HG02798 (cell line): Measurements from ENCODE around the gene GNA12.
"Not testable (repeated sequence)": the region's sequence is repeated elsewhere in the genome, so short reads cannot be mapped to it uniquely, and the experiment has no call there.

Experiments
- ATAC-seq: cut with Tn5 transposase; IDR thresholded peaks from one replicate; pipeline ENCODE4 v1.9.1; 2021; ENCODE audit warnings: mild to moderate bottlenecking; ENCODE audit not compliant: unreplicated experiment, poor library complexity

GNA12 gene

DNA sequence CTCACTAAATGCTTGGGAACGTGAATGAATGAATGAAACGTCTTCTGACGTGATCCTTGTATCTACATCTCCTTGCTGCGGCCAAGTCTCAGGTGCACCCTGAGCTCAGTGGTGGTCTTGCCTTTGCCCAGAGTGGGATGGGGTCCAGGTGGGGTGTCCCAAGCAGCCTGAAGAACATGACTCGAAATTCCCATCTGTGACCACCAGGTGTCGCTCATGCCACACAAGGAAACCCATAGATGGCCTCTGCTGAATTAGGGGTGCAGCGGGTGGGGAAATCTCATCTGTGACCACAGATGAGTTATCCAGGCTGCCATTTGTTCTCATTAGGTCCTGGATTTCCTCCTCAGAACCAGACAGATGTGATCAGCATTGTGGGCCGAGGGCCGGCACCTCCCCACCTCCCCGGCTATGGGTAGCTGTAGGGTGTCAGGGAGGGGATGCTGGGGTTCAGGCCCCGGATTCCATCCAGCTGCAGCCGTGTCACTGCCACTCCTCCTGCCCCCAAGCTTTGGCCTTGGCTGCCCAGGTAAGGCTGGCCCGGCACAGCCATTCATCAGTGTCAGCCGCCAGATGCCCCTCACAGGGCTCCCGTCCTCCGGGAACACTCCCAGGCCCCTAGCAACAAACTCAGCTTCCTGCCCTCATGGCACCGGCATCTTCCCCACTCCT lies 21.0 kb upstream of the GNA12 start:
- ATAC-seq, result peak; percentile 44

DNA sequence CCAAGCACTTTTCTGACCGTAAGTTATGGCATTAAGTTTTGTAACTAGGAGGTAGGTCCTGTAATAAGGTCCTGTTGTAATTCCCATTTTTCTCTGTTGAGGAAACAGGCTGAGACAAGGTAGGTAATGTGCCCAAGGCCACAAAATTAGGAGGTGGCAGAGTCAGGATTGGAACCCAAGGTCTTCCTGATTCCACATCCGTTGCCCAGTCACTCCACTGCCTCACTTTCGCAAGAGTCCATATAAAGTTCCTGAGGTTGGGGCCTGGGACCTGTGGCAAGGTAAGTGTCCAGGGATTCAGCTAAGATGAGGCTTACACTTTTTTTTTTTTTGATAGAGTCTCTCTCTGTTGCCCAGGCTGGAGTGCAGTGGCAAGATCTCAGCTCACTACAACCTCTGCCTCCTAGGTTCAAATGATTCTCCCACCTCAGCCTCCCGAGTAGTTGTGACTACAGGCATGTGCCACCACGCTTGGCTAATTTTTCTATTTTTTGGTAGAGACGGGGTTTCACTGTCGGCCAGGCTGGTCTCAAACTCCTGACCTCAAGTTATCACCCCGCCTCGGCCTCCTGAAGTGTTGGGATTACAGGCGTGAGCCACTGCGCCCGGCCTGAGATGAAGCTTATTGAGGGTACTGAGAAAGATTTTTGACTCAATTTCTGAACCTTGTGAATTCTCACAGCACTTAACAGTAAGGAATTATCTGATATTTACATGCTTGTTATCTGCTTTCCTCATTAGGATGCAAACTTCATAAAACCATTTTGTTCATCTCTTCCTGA lies 20.3 kb upstream of the GNA12 start:
- ATAC-seq, result no peak

DNA sequence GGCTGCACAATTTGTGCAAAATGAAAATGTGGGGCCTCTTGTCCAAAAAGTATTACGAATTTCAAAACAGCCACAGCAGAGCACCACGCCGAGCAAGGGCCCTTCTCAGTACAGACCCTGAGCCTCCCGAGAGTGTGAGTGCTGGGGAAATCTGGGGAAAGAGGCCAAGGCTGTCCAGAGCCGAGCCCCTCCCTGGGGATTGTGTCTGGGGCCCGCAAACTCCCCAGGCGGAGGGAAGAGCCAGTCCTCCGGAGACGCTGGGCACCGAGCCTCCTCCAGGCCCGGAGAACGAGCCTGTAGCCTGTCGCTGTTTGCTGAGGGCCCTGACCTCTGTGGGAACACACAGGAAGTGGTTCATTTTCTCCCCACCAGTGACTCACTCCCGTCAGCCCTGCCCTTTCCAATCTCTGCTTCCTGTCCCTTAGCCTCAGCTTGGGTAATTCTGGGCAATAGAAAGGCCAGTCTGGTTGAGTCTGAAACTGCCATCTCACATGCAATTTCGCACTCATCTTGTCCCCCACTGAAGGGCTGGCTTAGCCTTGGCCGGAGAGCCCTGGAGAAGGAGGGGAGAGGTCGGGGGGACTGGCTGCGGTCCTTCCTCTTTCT lies 19.5 kb upstream of the GNA12 start:
- peak; percentile 93 for ATAC-seq

DNA sequence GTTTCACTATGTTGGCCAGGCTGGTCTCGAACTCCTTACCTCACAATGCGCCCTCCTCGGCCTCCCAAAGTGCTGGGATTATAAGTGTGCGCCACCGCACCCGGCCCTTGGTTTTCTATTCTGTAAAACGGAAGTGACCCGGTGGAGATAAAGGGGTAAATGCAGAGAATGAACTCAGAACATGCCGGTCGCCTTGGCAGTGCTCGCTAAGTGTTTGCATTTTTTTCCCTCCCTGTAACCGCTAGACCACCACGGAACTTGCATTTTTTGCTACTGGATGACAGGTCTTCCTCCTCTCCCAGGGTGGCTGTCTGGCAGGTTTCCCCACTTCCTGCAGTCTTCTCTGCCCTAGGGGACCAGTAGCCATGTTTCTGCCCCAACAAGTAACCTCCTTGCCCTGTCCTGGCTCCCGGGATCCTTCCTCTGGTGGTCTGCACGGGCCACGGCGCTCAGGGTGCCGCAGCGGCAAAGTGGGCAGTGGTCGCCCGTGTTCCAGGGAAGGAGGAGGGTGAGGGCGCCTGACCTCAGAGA lies 18.8 kb upstream of the GNA12 start:
- no peak for ATAC-seq

DNA sequence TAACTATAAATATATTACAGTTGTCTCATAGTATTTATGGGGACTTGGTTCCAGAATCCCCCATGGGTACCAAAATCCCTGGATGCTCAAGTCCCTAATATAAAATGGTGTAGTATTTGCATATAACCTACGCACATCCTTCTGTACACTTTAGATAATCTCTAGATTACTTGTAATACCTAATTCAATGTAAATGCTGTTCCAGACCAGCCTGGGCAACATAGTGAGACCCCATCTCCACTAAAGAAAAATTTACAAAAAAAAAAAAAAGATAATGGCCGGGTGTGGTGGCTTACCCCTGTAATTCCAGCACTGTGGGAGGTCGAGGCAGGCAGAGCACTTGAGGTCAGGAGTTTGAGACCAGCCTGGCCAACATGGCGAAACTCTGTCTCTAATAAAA lies 17.4 kb upstream of the GNA12 start:
- no peak for ATAC-seq

DNA sequence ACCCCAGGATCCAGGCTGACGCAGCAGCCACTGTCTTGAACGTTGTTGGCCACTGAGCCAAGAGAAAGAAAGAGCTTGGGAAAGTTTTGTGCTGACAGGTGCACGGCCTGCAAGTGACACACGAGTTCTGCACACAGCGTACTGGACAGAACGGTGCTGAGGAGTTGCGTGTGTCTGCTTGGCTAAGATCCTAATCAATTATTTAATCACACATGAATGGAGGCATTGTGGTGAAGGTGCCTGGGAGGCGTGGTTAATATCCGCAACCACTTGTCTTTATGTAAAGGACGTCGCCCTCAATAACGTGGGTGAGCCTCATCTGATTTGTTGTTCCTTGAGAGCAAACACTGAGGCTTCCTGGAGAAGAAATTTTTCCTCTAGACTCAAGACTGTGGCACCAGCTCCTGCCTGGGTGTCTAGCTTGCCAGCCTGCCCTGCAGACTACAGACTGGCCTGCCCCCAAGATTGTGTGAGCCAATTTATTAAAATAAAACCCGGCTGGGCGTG lies 16.6 kb upstream of the GNA12 start:
- no peak for ATAC-seq

DNA sequence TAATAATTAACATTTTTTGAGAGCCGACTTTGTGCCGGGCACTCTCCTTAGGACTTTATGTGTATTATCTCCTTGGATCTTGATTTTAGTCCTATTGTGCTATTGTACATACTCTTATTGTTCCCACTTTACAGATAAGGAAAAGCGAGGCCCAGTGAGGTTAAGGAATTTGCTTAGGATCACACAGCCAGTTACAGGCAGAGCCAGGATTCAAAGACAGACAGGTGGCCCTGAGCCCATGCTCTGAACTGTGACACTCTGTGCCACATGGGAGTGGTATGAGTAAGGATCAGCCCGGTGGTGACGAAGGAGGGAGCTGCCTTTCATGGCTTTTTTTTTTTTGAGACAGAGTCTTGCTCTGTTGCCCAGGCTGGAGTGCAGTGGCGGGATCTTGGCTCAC lies 15.8 kb upstream of the GNA12 start:
- no peak for ATAC-seq

DNA sequence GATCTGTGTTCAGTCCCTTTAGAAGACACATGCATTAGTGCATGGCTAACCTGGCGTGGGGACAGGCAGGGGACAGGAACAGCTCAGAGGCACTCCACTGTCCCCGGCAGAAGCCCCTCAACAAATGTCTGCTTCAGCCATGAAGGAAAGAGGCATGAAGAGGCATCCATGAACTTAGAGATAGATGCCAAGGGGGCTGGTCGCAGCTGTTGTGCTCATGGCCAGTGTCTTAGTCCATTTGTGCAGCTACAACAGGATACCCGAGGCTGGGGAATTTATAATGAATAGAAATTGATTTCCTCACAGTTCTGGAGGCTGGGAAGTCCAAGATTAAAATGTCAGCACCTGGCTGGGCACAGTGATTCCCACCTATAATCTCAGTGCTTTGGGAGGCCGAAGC lies 14.5 kb upstream of the GNA12 start:
- ATAC-seq, result no peak

DNA sequence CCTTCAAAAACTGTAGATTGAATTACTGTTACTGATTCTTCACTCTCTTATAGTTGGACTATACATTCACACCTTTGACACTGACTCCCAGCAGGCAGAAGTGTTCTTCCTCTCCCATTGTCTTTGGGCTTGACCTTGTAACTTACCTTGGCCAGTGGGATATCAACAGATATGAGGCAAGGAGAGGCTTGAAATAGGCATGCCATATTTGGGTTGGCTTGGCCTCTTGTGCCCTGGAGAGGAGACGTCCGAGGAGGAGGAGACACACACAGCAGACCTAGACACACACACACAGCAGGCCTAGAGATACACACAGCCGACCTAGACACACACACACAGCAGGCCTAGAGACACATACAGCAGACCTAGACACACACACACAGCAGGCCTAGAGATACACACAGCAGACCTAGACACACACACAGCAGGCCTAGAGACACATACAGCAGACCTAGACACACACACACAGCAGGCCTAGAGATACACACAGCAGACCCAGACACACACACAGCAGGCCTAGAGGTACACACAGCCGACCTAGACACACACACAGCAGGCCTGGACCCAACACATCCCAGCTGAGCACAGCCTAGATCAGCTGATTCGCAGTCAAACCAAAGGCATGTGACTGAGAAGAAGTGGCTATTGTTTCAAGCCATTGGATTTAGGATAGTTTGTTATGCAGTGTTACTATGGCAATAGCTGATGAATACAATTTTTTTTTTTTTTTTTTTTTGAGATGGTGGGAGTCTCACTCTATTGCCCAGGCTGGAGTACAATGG lies 12.5 kb upstream of the GNA12 start:
- no peak for ATAC-seq

DNA sequence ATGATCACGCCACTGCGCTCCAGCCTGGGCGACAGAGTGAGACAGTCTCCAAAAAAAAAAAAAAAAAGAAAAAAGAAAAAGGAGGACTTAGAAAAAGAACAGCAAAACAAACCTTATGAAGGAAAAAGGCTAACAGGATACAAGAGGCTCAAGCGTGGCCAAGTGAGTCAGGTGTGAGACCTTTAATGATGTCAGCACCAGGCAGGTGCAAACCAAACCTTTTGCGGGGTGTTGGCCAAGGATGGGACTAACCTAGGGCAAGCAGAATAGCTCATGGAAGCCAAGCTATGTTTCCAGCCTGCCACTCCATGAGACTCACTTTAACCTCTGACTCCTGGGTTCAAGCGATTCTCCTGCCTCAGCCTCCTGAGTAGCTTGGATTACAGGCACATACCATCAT lies 11.3 kb upstream of the GNA12 start:
- ATAC-seq, result no peak

DNA sequence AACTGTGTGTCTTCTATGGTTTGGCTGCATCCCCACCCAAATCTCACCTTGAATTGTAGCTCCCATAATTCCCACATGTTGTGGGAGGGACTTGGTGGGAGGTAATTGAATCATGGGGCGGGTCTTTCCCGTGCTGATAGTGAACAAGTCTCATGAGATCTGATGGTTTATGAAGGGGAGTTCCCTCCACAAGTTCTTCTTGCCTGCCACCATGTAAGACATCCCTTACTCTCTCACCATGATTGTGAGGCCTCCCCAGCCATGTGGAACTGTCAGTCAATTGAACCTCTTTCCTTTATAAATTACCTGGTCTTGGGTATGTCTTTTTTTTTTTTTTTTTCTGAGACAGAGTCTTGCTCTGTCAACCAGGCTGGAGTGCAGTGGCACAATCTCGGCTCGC lies 9.4 kb upstream of the GNA12 start:
- not testable (repeated sequence) for ATAC-seq

DNA sequence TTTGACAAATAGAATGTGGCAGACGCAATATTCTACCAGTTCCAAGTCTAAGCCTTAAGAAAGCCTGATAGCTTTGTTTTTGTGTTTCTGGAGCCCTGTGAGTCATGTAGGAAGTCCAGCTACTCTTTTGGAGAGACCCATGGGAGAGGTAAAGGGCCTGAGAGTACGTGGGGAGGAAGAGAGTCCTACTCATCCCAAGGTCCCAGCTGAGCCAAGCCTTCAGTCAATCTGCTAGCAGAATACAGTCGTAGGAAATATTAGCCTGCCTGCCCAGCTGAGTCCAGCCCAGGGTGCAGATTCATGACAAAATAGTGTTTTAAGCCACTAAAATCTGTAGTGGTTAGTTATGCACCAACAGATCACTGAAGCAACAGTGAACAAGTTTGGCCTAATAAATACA lies 9.0 kb upstream of the GNA12 start:
- no peak for ATAC-seq

DNA sequence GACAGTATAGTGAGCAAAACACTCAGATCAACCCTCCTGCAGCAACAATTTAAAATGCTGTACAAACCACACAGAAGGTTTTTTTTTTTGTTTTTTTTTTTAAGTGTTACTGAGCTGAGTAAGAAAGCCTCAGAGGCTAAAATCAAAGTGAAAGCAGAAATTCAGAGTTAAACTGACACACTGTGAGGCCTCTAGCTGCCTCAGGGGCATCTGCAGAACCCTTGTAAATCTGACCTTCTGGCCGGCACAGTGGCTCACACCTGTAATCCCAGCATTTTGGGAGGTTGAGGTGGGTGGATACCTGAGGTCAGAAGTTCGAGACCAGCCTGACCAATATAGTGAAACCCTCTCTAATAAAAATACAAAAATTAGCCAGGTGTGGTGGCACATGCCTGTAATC lies 7.4 kb upstream of the GNA12 start:
- ATAC-seq, result peak; percentile 54

DNA sequence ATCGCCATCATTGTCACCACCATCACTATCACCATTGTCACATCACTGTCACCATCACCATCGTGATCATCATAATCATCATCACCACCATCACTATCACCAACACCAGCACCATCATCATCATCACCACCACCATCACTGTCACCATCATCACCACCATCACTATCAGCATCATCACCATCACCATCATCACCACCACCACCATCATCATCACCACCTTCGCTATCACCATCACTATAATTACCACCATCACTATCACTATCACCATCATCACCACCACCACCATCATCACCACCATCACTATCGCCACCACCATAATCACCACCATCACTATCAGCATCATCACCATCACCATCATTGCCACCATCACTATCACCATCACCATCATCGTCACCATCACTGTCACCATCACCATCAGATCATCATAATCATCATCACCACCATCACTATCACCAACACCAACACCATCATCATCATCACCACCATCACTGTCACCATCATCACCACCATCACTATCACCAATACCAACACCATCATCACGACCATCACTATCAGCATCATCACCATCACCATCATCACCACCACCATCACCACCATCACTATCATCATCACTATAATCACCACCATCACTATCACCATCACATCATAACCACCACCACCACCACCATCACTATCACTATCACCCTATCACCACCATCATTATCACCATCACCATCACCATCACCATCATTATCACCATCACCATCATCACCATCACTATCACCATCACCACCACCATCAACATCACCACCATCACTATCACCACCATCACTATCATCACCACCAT lies 6.0 kb upstream of the GNA12 start:
- ATAC-seq, result no peak

DNA sequence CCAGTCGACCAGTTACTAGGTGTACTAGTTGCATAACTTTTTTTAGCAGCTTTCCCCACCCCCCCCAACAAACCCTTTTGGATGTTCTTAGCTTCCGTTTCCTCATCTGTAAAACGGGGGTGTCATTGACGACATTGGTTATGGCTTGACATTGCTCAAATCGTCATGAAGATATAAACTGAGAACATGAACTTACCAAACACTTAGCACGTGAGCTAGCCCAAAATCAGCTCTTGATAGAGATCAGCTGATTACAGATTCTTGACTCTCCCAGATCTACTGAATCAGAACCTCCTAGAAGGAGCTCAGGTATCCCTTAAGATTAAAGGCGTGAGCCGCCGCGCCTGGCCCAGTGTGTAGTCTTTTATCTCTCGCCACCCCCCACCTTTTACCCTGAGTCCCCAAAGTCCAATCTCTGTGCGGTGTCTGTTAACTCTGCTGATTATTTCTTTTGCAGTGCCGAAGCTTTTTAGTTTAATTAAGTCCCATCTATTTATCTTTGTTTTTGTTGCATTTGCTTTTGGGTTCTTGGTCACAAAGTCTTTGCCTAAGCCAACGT lies 1.0 kb upstream of the GNA12 start:
- ATAC-seq, result no peak

DNA sequence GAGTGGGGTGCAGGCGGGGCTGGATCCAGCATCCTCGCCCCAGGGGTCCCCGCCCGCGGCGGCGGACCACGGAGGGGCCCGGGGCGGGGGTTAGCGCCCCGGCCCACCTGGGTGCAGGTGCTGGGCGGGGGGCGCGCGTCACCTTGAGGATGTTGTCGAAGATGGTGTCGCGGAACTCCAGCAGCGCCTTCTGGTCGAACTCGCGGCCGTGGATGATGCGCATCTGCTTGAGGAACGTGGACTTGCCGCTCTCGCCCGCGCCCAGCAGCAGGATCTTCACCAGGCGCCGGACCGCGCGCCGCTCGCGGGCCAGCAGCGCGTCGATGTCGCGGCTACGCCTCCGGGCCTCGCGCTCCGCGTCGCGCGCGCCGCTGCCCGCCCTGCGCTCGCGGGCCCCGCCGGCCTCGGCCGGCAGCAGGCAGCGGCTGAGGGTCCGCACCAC lies 376 bp downstream of the GNA12 start:
- ATAC-seq, result peak; percentile 31

DNA sequence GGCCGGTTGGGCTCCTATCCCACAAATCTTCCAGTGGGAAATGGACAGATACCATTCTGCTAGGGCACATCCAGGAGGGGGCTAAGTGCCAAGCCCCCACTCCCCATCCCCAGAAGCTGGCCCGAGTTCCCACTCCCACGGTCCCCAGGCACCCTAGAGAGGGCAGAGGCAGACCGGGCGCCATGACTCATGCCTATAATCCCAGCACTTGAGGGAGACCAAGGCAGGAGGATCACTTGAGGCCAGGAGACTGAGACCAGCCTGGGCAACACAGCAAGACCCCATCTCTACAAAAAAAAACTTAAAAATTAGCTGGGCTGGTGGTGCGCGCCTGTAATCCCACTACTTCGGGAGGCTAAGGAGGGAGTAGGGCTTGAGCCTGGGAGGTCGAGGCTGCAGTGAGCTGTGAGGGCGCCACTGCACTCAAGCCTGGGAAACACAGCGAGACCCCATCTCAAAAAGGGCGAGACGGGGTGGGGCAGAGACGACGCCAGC lies 870 bp downstream of the GNA12 start:
- no peak for ATAC-seq

DNA sequence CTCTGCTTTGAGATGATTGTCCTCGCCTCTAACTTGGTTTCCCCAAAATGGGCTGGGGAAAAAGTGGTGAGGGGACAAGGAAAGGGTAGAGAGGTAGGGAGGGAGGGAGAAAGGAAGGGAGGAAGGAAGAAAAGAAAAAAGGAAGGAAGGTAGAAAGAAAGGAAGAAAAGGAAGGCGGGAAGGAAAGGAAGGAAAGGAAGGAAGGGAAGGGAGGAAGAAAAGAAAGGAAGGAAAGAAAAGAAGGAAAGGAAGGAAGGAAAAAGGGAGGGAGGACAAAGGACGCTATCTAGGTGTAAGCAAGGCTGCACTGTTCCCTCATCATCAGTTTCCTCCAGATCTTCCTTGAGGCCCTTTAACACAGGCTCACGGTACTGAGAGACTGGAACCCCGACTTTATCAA lies 2.2 kb downstream of the GNA12 start:
- no peak for ATAC-seq

DNA sequence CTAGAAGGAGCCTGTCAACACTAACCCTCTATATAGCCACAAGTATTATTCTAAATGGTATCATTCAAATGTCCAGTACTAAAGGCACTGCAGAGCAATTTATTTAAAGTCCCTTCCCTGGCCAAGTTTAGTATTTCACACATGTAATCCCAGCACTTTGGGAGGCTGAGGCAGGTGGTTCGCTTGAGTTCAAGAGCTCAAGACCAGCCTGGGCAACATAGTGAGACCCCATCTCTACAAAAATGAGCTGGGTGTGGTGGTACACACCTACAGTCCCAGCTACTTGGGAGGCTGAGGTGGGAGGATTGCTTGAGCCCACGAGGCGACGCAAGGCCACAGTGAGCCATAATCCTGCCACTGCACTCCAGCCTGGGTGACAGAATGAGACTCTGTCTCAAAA lies 3.6 kb downstream of the GNA12 start:
- ATAC-seq, result no peak
